T-helper 1 cell (primary cell): Measurements from ENCODE around the gene ZNF280A.
"Not testable (repeated sequence)": the region's sequence is repeated elsewhere in the genome, so short reads cannot be mapped to it uniquely, and the experiment has no call there.

ENCODE experiments used
- DNase-seq, 5 donors: peaks; one replicate each; pipeline ENCODE4 v3.0.0-alpha.2; 2012 to 2020

The ZNF280A gene

DNA sequence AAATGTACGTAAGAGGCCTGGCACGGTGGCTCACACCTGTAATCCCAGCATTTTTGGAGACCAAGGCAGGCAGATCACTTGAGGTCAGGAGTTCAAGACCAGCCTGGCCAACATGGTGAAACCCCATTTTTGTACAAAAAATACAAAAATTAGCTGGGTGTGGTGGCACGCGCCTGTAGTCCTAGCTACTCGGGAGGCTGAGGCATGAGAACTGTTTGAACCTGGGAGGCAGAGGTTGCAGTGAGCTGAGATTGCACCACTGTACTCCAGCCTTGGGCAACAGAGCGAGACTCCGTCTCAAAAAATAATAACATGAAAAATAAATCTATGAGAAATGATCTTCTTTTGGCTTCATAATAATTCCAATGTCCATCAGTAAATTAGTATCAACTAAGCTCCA lies 9.2 kb downstream of the ZNF280A start:
- DNase-seq = not testable (repeated sequence)

- not testable (repeated sequence) for DNase-seq
These were observed 10.2 kb downstream of the ZNF280A start for GRCh38 chr22:22509912-22510311.

GRCh38 chr22:22508274-22509176 lies 11.5 kb downstream of the ZNF280A start, which contains the start of gene ZNF280B:
Gene ZNF280B, minus strand, starts transcription at chr22:22508742. Its CDS starts 19,344 bp downstream, at chr22:22489398.
- DNase-seq = peak; percentile 56 to 89 (median 68)

GRCh38 chr22:22507743-22508273 lies 12.3 kb downstream of the ZNF280A start:
- DNase-seq = no peak

GRCh38 chr22:22506736-22507135 lies 13.3 kb downstream of the ZNF280A start:
- no peak for DNase-seq

DNA sequence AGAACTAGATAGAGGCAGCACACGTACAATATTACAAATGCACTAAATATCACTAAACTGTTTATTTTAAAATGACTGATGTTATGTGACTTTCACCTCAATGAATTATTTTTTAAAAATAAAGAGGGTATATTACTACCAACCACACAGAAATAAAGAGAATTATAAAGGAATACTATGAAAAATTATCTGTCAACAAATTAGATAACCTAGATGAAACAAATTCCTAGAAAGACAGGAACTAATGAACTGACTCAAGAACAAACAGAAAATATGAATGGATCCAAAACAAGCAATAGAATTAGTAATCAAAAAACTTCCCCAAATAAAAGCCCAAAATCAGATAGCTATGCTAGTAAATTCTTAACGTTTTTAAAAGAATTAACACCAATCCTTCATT lies 21.8 kb downstream of the ZNF280A start:
- no peak for DNase-seq

DNA sequence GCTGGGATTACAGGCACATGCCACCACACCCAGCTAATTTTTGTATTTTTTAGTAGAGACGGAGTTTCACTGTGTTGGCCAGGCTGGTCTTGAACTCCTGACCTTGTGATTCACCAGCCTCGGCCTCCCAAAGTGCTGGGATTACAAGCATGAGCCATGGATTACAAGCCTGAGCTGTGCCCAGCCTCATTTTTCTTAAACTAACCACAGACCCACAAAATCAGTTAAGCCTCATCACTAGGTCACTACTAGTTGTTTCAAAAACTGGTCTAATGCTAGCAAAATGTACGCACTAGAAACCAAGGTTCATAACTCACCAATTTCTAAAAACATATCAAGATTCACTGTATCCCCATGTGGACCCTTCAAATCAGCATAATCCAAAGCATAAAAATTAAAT lies 28.5 kb downstream of the ZNF280A start:
- DNase-seq = not testable (repeated sequence)

DNA sequence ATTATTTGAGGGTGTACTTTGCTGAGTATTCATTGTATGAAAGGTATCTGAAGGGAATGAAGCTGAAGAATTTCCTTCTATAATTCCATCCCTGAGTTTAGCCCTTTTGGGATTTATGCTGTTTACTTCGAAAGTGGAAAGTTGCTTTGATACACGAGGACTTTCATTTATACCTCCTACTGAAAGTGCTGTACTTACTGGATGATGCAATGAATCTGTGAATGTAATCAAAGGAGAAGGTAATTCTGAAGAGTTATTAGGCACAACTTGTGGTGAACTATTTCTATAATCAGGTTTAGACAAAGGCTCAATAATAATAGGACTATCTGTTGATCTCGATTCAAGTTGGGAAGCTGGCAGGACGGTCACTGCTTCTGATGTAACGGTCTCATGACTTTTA lies 31.3 kb downstream of the ZNF280A start:
- no peak for DNase-seq

GRCh38 chr22:22487869-22488597 lies 32.0 kb downstream of the ZNF280A start:
- DNase-seq = no peak

DNA sequence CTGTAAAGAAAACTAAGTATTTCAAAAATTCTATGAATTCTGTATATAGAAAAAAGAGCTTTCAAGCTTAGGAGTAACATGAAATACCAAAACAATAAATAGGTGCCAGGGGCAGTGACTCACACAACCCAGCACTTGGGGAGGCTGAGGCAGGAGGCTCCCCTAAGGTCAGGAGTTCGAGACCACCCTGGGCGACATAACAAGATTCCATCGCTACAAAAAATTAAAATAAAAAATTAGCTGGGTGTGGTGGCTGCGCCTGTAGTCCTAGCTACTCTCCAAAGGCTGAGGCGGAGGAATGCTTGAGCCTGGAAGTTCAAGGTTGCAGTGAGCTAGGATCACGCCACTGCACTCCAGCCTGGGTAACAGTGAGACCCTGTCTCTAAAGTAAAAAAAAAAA lies 33.0 kb downstream of the ZNF280A start:
- no peak for DNase-seq

DNA sequence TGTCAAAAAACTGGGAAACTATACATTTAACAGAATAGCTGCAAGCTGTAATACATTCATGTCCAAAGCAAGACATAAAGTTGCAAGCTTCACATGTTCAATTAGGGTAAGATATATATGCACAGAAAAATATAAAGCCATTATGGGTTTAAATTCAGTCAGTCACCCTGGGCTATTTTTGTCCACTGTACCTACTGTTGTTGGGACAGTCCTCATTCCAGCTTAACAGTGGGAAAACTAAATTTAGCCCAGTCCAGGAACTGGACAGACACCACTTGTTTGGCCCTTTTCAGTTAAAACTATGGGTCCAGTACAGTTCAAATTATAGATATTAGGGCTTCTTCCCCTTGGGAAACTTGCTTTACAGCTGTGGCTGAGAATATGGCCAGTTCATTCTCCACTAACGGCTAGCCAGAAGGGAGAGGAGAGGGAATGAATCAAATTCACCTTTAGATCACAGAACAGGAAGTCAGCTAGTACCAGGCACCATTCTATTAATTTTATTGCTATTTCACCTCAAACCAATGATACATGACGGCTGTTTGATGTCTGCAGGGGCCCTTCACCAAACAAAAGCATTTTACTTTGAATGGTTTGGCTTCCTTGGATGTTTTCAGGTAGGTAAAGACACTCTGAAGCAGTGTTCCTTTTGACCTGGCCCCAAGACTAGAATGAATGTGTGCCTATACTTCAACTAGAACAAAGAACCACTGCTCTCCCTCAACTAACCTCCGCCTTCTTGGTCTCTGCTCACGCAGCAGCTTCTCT lies 33.8 kb downstream of the ZNF280A start:
- DNase-seq = no peak

GRCh38 chr22:22485524-22485923 lies 34.5 kb downstream of the ZNF280A start:
- no peak for DNase-seq

- no peak for DNase-seq
These were observed 36.0 kb downstream of the ZNF280A start for GRCh38 chr22:22484023-22484422.

DNA sequence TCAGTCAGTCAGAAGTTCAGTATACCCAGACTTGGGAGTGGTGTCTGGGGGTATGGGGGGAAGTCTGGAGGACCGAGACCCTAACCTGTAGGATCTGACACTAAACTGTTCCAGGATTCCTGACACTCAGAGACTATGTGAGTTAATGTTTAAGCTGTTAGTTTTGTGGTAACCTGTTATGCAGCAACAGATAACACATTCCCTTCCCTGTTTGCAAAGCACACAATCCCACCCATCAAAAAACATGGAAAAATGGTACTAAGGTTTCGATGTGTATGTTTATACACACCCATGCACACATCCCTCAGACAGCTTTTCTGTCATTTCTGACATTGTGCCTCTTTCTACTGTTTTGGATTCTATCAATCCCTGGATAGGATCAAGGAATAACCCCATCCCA lies 39.1 kb downstream of the ZNF280A start:
- no peak for DNase-seq

GRCh38 chr22:22479999-22480532 lies 40.0 kb downstream of the ZNF280A start:
- no peak for DNase-seq

DNA sequence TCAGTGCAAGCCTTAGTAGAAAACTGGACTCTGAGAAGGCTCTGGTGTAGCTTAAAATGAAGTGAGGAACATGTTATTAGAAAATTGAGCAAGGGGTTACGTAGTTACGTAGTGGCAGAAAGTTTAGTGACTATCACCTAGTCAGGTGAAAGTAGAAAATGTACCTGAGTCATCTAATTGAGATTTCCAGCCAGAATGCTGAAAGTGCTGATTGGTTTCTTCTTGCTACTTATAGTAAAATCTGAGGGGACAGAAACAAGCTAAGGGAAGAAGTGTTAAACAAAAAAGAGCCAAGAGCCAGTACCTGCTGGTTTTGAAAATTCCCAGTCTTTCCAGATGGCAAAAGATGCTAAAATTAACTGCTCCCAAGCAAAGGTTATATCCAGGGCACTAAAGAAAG lies 41.0 kb downstream of the ZNF280A start:
- no peak for DNase-seq

- DNase-seq = no peak
These were observed 41.6 kb downstream of the ZNF280A start for GRCh38 chr22:22478470-22478869.

GRCh38 chr22:22474733-22475132 lies 45.3 kb downstream of the ZNF280A start:
- no peak for DNase-seq

GRCh38 chr22:22471104-22471503 lies 49.0 kb downstream of the ZNF280A start:
- DNase-seq = not testable (repeated sequence)

GRCh38 chr22:22469527-22469926 lies 50.5 kb downstream of the ZNF280A start:
- no peak for DNase-seq

DNA sequence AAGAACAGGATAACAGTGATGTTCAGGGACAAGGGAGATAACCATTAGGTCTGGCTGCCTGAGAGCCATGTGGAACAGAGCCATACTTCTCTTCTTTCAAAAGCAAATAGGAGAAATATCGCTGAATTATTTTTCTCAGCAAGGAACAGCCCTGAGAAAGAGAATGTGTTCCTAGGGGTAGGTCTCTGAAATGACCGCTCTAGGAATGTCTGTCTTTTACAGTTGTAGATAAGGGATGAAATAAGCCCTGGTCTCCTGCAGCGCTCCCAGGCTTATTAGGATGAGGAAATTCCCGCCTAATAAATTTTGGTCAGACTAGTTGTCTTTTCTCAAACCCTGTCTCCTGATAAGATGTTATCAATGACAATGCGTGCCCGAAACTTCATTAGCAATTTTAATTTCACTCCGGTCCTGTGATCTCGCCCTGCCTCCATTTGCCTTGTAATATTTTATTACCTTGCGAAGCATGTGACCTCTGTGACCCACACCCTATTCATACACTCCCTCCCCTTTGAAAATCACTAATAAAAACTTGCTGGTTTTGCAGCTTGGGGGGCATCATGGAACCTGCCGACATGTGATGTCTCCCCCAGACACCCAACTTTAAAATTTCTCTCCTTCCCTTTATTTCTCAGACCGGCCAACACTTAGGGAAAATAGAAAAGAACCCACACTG lies 51.1 kb downstream of the ZNF280A start:
- not testable (repeated sequence) for DNase-seq

DNA sequence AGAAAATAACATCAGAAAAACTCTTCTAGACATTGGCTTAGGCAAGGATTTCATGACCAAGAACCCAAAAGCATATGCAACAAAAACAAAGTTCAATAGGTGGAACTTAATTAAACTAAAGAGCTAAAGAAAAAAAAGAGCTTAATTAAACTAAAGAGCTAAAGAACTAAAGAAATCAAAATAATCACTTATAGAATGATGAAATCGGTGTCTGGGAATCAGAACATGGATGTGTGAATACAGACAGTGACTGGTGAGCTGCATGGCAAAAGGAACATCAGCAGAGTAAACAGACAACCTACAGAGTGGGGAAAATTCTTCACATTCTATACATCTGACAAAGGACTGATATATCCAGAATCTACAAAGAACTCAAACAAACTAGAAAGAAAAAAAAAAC lies 53.0 kb downstream of the ZNF280A start:
- no peak for DNase-seq
